Activated T-cell treated with anti-CD3 and anti-CD28 coated beads, Interleukin-2, amount 50 U/mL, for 1 hour (primary cell): ENCODE data around the gene CTIF.

Source experiments
- DNase-seq: peaks from one replicate; pipeline ENCODE4 v3.0.0-alpha.2; 2020

The CTIF gene

DNA sequence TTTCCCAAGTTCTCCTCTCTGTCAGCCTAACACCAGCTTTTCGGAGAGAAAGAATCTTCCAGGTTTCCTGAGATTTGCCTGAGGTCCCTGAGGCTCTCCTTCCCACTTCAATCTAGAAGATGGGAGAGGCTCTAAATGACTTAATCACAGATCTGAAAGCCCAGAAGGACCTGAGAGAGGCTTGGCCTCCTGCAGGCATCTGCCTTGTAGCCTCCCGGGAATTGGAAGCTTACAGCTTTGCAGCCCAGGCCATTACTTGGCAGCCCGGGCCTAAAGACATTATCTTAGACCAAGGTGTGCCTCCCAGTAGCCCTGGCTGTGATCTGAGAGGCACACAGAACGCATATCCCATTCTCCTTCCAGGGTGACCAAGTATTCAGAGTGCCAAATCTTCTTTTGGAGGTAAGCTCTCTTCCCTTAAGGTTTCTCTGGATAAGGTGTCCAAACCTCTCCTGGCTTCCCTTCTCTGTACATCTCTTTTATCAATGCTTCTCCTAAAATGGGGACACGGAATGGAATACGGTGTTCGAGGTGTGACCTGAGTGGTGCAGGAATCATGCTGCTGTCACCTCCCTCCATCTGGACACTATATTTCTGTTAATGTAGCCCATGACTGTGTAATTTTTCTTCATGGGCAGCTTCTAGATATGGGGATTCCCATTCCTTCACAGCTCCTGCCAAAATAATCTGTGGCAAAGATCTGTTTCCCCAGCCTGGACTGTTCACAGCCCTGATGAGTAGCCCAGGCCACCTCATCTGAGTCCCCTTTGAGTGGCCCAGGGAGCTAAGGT is 16.0 kb downstream of the CTIF start:
- no peak for DNase-seq

DNA sequence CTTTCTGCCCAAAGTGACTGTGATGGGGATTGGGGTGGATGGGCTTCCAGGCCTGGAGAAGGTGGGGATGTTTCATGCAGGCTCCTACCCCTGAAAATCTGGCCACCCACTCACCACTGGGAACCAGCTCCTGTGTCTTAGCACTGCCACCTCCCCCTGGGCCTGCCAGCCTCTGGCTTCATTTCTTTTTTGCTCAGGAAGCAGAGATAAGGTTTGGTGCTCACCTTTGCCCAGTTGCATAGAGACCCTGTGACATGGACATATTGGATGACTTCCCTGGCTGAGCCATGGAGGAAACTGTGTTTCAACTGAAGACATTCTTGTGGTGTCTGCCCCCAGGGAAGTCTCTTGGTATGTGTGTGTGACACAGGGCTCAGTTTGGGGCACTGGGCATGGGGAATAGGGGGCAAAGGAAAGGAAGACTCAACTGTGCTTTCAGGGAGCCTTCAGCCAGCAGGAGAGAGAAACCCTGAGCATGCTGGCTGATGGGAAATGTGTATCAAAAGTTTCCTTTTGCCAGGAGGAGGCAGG is 16.7 kb downstream of the CTIF start:
- DNase-seq: no peak

DNA sequence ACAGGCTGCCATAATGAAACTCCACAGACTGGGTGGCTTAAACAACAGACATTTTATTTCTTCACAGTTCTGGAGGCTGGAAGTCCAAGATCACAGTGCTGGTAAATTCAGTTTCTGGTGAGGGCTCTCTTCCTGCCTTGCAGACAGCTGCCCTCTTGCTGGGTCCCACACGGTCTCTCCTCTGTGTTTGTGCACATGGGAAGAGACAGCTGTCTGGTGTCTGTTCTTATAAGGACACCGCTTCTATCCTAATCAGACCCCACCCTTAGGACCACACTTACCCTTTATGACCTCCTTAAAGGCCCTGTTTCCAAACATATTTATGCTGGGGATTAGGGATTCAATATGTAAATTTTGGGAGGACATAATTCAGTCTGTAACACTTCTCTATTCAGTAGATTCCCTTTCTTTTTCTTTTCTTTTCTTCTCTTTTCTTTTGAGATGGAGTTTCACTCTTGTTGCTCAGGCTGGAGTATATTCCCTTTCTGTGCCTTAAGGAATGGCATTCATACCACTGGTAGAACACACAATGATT is 18.9 kb downstream of the CTIF start:
- DNase-seq: no peak

DNA sequence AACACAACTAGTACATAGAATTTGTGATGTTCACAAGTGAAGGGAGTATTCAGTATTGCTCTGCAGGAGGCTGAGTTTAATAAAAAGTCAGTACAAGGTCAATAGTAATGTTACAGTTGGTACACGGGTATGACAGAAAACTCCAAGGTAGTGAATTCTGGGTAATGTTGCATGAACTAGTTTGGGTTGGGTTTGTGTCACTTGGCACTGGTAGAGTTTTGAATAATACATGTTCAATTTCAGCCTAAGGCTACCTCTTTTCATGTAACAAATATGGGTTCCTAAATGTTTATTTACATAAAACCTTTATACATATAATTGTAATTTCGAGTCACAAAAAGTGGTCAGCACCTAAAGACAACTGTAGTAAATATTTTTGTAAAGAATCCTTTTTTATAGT is 19.4 kb downstream of the CTIF start:
- no peak for DNase-seq

DNA sequence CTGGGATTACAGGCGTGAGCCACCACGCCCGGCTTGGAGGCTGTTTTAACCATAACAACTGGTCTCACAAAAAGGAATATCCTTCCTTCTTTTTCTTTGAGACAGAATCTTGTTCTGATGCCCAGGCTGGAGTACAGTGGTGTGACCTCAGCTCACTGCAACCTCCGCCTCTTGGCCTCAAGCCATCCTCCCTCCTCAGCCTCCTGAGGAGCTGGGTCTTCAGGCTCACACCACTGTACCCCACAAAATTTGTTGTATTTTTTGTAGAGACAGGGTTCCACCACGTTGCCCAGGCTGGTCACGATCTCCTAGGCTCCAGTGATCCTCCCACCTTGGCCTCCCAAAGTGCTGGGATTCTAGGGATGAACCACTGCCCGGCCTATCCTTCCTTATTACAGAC is 21.7 kb downstream of the CTIF start:
- DNase-seq: no peak

DNA sequence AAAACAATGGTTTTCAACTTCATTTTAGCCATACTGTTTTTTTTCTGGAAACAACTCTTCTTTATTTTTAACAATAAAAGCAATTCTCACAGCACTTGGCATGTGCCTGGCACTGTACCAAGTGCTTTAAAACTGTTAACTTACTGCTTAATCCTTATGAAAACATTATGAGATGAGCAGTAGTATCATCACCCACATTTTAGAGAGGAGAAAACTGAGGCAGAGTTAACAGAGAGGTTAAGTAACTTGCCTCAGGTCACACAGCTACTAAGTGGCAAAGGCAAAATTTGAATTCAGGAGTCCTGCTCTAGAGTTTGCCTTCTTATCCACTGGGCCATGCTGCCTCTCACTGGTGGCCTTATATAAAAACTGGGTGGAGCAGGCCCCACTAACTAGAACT is 23.2 kb downstream of the CTIF start:
- DNase-seq: no peak

DNA sequence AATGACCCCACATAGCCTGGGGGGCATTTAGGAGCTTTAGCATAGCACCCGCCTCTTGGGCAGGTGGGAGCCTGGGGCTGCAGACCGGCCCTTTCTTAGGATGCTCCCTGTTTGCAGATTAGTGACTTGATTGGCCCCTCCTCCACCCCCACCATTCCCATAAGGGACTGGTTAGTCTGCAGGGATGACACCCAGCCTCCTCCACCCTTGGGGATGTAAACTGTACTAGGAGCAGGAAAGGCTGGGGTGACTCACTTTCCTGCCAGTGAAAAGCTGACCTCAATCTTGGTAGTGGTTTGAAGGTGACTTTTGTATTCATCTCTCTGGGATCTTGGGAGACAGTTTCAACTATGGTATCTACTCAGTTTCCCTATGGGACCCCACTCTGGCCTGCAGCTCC is 24.2 kb downstream of the CTIF start:
- DNase-seq: no peak

DNA sequence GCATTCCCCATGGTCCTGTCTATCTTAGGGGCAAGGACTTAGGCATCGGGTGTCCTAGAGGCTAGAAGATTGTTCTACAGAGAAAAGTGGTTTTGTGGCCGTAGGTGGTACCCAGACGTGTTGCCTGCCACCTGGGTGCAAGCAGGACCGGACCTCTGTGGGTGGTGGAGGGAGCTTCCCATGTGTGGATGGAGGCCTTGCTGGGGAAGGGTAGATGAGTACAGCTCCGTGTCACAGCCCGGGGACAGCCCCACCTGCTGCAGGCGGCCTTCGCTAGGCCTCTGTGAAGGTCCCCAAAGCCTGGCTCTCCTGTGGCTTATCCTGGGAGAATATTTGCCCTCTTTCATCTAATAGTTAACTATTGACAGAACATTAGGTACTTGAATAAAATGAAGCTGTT is 25.3 kb downstream of the CTIF start:
- DNase-seq: no peak

DNA sequence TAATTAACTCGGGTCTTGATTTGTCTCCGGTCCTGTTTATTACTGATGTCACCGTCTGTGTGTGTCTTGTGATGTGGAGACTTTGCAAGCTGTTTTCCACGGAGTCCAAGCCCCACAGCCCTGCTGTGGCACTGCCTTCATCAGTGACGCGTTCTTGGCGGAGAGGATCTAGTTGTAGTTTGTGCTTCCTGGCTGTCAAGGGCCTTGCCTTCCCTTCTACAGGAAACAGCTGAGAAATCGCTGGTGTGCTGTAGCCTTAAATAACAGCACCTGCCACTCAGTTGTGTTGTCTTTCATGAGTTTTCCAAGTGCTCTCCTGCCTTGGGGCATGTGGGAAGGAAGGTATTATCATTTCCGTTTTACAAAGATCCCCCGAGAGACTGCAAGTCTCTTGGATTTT is 26.3 kb downstream of the CTIF start:
- no peak for DNase-seq

DNA sequence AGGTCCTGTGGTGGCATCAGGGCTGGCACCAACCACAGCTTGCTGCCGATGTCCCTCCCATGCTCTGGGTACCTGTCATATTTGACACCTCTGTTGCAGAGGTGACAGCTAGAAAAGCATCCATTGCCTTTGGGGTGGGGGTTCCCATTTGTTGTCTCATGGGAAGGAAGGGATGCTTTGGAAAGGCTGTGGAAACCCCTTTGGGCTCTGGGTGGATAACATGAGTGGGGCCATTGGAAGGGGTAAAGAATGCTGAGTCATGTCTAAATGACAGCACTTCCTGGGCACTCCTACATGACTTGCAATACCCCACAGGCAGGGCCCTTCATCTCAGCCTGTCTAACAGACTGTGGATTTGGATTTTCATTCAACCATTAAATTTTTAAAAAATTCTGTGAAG is 27.8 kb downstream of the CTIF start:
- no peak for DNase-seq

DNA sequence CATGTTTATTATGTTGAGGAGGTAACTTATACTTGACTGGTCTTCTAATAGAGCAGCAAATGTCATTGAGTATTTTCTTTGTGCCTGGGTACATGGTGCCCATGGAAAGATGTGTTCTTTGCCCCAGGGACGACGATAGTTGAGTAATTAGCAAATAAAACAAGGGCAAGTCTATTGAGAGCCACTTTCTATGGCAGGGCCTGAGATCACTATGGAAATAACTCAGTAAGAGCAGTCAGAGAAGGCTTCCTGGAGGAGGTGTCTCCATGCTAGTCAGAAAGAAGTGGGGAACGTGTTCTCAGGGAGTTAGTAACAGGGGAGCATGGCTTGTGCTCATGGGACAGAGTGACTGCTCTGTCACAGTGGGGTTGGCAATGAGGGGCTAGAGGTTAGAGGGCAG is 28.6 kb downstream of the CTIF start:
- no peak for DNase-seq

DNA sequence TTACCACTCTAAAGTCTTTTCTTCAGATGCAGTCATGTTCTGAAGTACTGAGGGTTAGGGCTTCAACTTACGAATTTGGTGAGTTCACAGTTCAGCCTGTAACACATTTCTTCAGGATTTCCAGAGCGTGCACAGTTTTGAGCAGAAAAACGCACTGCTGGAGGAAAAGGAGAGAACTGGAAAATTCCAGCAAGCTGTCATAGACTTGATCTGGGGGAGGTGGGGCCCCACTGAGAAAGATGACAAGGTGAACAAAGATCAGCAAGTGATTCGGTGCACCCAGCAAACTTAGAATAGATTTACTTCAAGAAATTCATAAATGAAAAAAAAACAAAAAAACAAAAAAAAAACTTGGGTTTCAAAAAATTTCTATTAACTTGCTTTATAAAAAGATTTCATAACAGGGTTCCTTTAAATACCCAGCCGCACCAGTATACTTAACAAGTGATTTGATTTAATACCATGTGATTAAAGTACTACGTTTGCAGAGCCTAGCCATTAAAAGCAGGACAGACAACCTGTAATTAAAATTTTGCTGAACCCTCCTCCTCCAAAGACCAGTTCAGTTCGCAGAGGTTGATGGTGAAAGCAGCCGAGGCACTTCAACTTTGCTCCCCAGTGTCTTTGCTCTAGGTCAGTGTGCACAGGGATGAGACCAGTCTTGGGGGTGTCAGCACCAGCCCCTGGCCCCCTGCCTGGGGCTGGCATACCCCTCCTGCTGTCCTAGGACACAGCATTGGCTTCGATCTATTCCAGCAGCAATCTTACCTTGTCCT is 30.5 kb downstream of the CTIF start:
- no peak for DNase-seq

DNA sequence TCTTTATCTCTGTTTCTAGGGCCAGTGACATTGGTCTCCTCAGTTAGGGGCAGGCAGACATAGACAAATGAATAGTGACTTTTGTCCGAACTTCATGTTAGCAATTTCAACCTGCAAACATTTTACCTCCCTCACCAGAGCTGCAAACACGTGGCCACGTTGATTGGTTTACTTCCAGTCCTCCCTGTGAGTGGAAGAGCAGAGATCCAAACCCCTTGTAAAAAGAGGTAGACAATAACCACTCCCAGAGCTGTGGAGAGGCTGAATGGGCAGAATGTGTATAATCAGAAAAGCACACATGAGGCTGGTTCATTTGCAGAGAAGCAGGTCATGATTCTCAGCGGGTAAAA is 31.1 kb downstream of the CTIF start:
- DNase-seq: no peak

DNA sequence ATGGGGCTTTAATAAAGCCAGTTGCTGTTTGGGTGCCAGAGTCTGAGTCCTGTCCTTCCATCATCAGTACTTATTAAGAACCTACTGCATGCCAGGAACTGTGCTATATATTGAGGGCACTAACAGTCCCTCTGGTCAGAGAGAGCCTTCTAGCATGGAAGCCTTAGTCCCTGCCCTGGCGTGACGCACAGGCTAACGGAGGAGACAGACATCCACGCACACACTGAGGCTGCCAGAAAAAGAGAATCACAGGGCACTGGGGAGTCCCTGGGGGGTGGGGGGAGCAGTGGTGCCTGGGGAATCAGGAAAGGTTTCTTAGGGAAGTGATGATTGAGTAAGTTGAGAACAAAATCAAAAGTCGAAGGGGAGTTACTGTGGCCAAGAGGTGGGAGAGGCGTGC is 31.5 kb downstream of the CTIF start:
- DNase-seq: no peak

DNA sequence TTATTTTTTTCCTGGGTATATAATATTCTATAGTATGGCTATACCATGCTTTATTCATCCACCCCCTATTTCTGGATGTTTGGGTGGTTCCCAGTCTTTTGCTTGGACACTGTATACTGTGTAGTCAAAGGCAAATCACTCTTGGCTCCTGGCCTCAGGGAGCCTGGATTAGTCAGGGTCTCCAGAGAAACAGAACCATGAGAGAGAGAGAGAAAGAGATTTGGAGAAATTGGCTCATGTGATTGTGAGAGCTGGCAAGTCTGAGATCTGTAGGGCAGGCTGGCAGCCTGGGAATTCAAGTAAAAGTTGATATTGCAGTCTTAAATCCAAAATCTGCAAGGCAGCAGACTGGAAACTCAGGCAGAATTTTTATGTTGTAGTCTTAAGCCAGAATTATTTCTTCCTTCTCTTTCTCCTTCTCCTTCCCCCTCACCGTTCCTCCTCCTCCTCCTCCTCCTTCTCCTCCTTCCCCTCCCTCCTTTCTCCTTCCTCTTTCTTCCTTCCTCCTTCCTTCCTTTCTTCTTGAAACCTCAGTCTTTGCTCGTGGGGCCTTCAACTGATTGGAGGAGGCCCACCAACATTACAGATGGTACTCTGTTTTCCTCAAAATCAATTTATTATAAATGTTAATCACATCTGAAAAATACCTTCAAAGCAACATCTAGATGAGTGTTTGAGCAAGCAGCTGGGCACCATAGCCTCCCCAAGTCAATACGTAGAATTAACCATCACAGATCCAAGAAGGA is 33.0 kb downstream of the CTIF start:
- DNase-seq: no peak

DNA sequence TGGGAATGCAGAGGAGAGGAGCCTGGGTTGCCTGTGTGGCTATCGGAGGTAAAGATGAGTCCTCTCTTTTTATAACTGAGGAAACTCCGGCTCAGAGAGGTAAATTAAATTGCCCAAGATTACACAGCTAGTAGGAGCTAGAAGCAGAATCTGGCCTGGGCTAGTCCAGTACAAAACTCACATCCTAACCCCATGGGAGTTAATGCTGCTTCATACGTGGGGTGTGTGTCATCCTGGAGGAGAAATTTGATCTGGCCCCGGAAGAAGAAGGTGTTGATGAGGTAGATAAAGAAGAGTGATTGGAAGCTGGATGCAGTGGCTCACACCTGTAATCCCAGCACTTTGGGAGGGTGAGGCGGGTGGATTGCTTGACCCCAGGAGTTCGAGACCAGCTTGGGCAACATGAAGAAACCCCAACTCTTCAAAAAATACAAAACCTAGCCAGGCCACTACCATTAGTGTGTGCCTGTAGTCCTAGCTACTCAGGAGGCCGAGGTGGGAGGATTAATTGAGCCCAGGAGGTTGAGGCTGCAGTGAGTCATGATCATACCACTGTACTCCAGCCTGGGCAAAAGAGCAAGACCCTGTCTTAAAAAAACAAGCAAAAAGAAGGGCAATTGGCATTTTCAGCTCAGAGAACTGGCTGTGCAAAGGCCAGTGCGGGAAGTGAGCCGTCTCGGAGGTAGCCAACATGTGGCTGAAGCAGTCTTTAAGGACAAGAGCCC is 33.7 kb downstream of the CTIF start:
- no peak for DNase-seq

DNA sequence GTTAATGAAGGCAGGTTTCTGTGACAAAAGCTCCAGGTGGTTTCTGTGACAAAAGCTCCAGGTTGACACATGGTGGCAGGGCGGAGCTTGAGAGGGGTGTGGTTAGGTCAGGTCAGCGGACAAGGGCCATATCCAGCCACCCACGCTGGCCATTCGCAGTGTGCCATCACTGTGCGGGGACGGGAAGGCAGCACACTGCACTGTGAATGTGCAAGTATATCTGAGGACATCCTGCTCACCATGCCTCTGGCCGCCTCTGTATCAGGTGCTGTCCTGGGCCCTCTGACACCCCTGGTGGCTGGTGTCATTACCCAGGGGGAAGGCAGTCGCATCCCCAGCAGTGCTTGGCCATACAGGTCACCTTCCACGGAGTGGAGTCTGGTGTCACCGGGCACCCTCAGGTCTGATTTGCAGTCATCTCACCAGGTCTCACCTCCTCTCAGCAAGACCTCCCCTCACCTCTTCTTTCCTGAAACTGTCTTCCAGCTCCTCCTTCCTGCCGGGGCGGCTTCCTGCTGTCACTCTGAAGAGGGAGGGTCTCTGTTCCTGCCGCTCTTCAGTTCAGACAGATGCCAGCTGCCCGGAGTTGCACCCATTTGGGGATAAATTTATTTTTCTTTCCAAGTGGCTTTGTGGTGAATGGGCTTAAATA is 34.9 kb downstream of the CTIF start:
- no peak for DNase-seq

DNA sequence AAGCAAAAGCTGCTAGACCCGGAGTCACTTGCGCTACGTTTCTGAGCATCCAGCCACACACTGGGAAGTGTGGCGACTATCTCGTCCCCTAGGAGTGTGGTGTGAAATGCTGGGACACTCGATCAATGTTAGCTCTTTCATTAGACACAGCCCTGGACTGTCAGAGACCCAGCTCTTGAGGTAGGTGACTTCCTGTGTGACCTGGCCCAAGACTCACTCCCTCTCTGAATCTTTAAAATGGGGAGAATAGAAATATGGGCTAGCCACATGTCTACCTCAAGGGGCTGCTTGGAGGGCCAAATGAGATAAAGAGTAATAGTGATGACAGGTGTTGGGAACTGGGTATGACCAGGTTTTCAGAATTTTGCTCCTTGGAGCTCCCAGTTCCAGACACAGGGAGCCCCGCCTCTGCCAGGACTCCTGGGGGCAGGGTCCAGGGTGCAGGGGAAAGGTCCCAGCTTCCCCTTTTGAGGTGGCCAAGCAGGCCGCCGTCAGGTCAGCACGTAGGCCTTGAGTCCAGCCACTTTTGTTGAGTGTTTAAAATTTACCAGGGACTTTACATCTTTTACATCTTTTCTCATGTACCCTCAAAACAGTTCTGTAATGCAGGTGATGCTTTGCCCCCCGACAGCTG is 36.0 kb downstream of the CTIF start:
- no peak for DNase-seq

DNA sequence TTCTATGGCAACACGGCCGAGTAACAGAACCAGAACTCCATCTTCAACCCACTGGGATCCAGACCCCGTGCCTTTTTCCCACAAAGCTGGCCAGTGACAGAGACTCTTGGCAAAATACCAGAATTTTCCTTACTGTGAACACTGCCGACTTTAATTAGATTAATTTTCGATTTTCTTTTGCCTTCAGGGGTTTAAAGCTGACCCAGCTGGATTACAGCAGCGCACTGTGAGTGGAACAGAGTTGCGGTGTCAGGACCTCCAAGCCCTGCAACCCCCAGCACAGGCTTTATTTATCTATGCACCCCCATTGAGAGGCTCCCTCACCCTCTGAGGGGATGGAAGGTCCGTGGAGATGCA is 36.4 kb downstream of the CTIF start:
- no peak for DNase-seq

DNA sequence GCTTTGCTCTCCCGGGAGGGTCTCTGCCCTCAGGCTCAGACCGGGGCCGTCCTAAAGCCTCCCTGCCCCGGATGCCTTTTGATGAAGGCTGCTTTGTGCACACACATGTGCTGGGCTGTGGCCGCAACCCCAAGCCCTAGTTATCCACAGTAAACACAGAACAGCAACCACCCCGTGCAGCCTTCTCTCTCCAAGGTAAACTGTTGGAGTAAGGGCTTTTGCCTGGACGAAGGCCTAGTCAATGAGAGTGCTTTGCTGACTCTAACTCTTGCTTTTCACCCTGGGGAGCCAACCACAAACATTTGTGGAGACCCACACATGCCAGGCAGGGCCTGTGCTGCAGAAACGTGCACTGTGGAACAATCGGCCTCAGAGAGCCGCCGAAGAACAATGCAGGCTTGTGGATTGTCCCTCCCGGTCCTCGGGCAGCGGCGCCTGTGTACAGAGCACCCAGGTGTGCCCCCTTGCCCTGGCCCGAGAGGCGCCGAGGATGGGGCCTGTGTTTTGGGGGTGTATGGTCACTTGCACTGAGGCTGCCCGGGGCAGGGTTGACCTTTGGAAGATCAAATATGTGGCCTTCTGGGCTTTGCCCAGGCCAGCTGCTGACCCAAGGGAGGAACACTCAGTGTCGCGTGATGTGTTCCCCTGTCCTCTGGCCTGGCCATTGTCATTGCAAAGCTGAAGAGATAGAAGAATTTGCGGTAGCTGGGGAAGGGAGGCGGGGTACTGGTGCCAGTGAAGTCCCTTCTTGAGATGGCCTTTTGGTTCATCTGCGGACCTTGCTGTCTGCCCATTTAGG is 37.0 kb downstream of the CTIF start:
- no peak for DNase-seq

DNA sequence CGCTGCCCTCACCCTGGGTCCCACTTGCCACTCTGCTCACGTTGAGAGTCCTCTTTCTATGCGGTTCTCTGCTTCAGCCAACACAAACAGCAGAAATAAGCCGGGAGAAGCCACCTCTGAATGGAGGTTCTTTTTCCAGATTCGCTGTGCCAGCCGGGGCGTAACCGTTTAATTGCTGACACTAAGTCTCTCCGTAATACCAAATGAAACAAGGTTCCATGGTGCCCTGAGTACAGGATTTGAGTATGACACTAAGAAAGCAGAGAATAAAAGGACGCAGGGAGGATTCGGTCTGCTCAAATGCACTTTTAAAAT is 37.6 kb downstream of the CTIF start:
- DNase-seq: no peak
